Measurements from ENCODE around the gene CLEC16A. TPM values are rescaled to one million over a fixed set of nuclear protein-coding genes. Genes with fewer than 3 reads are reported as not detected.

CLEC16A gene
- total and polyA plus RNA-seq, 2 experiments from 2014 or later, result 9.9 to 24.1 TPM

DNA sequence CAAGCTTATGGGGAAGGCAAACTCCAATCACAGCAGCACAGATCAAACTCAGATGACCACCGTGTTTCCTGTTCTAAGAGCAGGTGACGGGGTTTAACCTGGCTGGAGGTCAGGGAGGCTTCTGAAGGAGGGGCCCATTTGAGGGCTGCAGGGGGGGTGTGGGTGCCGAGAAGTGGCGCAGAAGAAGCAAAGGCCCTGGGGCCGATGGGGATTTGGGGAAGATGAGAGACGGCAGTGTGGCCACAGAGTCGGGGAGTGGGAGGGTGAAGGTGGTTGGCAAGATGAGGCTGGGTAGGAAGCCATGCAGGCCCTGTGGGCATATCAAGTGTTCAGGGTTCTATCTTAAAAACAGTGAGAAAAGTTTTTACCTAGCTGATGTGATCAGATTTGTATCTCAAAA, 122.9 kb downstream of the CLEC16A start:
- H3K4me2 ChIP-seq, result no peak overlapping the region
- H4K20me1 ChIP-seq (replicated peaks; ENCODE audit: insufficient read depth), result no peaks in the 10 kb centered on the region
- H3K4me1 Mint-ChIP-seq, result peaks cover 8% of the 10 kb centered on the region
- no peaks in the 10 kb centered on the region for H3F3A ChIP-seq (replicated peaks; ENCODE audit: low read depth)
- H3K4me3 ChIP-seq, result no peak overlapping the region
- no peaks in the 10 kb centered on the region for H3K36me3 ChIP-seq (ENCODE audit: insufficient read depth)
- no peaks in the 10 kb centered on the region for H3K27me3 ChIP-seq (ENCODE audit: insufficient read depth)
- DNase-seq (ENCODE audit: low spot score) (no peak), ATAC-seq (no peak)
- no peaks in the 10 kb centered on the region for H3K9me2 ChIP-seq (ENCODE audit: insufficient read depth)
- no peaks in the 10 kb centered on the region for H3K36me3 Mint-ChIP-seq (ENCODE audit: low read depth)
- no peak overlapping the region for H3K27ac Mint-ChIP-seq
- TF ChIP-seq POLR2AphosphoS5 (IDR thresholded peaks at IDR 0.05; ENCODE audit: low read depth) (no peak), NANOG (IDR thresholded peaks at IDR 0.05; ENCODE audit: borderline replicate concordance) (no peak), EZH2phosphoT487 (IDR thresholded peaks at IDR 0.05; ENCODE audit: unreplicated experiment) (no peak), ZNF114 (CRISPR knock-in tag; IDR thresholded peaks at IDR 0.05) (no peak), JUNB (IDR thresholded peaks at IDR 0.05; ENCODE audit: unreplicated experiment) (no peak), ZNF331 (CRISPR knock-in tag; IDR thresholded peaks at IDR 0.05; ENCODE audit: low read depth) (no peak), ZNF462 (CRISPR knock-in tag; IDR thresholded peaks at IDR 0.05) (no peak), STAT1 (IDR thresholded peaks at IDR 0.05; ENCODE audit: unreplicated experiment) (no peak), CREB1 (CRISPR knock-in tag; IDR thresholded peaks at IDR 0.05; ENCODE audit: low read depth) (no peak), EZH2 (IDR thresholded peaks at IDR 0.05; ENCODE audit: low read depth, unreplicated experiment) (no peak)
- TF ChIP-seq, protein P1, sequence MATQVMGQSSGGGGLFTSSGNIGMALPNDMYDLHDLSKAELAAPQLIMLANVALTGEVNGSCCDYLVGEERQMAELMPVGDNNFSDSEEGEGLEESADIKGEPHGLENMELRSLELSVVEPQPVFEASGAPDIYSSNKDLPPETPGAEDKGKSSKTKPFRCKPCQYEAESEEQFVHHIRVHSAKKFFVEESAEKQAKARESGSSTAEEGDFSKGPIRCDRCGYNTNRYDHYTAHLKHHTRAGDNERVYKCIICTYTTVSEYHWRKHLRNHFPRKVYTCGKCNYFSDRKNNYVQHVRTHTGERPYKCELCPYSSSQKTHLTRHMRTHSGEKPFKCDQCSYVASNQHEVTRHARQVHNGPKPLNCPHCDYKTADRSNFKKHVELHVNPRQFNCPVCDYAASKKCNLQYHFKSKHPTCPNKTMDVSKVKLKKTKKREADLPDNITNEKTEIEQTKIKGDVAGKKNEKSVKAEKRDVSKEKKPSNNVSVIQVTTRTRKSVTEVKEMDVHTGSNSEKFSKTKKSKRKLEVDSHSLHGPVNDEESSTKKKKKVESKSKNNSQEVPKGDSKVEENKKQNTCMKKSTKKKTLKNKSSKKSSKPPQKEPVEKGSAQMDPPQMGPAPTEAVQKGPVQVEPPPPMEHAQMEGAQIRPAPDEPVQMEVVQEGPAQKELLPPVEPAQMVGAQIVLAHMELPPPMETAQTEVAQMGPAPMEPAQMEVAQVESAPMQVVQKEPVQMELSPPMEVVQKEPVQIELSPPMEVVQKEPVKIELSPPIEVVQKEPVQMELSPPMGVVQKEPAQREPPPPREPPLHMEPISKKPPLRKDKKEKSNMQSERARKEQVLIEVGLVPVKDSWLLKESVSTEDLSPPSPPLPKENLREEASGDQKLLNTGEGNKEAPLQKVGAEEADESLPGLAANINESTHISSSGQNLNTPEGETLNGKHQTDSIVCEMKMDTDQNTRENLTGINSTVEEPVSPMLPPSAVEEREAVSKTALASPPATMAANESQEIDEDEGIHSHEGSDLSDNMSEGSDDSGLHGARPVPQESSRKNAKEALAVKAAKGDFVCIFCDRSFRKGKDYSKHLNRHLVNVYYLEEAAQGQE (IDR thresholded peaks at IDR 0.05; ENCODE audit: unreplicated experiment), result no peak
- TF ChIP-seq, protein P2, sequence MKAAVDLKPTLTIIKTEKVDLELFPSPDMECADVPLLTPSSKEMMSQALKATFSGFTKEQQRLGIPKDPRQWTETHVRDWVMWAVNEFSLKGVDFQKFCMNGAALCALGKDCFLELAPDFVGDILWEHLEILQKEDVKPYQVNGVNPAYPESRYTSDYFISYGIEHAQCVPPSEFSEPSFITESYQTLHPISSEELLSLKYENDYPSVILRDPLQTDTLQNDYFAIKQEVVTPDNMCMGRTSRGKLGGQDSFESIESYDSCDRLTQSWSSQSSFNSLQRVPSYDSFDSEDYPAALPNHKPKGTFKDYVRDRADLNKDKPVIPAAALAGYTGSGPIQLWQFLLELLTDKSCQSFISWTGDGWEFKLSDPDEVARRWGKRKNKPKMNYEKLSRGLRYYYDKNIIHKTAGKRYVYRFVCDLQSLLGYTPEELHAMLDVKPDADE (IDR thresholded peaks at IDR 0.05), result no peak
- TF ChIP-seq, protein P3, sequence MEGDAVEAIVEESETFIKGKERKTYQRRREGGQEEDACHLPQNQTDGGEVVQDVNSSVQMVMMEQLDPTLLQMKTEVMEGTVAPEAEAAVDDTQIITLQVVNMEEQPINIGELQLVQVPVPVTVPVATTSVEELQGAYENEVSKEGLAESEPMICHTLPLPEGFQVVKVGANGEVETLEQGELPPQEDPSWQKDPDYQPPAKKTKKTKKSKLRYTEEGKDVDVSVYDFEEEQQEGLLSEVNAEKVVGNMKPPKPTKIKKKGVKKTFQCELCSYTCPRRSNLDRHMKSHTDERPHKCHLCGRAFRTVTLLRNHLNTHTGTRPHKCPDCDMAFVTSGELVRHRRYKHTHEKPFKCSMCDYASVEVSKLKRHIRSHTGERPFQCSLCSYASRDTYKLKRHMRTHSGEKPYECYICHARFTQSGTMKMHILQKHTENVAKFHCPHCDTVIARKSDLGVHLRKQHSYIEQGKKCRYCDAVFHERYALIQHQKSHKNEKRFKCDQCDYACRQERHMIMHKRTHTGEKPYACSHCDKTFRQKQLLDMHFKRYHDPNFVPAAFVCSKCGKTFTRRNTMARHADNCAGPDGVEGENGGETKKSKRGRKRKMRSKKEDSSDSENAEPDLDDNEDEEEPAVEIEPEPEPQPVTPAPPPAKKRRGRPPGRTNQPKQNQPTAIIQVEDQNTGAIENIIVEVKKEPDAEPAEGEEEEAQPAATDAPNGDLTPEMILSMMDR (conservative IDR thresholded peaks at IDR 0.05; ENCODE audit: low read depth in 2 of 2), result no peak
- peaks cover 3% of the 10 kb centered on the region for H3K27me3 Mint-ChIP-seq (ENCODE audit: insufficient read depth, low read depth, poor library complexity)
- H3K27ac ChIP-seq (ENCODE audit: low read depth), result no peak overlapping the region
- H3K4me1 ChIP-seq (ENCODE audit: insufficient read depth), result no peaks in the 10 kb centered on the region
- no peak overlapping the region for H2AFZ ChIP-seq
- no peaks in the 10 kb centered on the region for H3K9me3 Mint-ChIP-seq
- no peaks in the 10 kb centered on the region for H3K79me2 ChIP-seq (replicated peaks; ENCODE audit: insufficient read depth)
- H3K4me3 Mint-ChIP-seq, result no peak overlapping the region

Measured in GM23338 (cell line).